Adrenal gland (tissue), 12 donors: ENCODE results near the gene TPRN. TPM values are rescaled to one million over a fixed set of nuclear protein-coding genes. Genes with fewer than 3 reads are reported as not detected.

Experiments
- DNase-seq, 7 donors: peaks; one replicate each; pipeline ENCODE4 v3.0.0-alpha.2; 2019 to 2020
- H3K27ac ChIP-seq, 5 donors: fragments of 200-600 bp; sonication (generic) in 4 of 5; 1 replicate in 3 of 5; 2 replicates in 2 of 5; pipeline versions ENCODE4 v1.5.1 to v1.8.0; 2016 to 2020; ENCODE audit warnings: mild to moderate bottlenecking in 1 of 5
- H3K27me3 ChIP-seq: fragments of 200-600 bp; 2 replicates; pipeline ENCODE4 v1.8.0; 2021
- H3K36me3 ChIP-seq, 2 donors: fragments of 200-600 bp; replicated peaks in 1 of 2; 1 replicate in 1 of 2; 2 replicates in 1 of 2; pipeline versions ENCODE4 v1.5.1 to v1.8.0; 2018 to 2022
- H3K4me1 ChIP-seq, 2 donors: fragments of 200-600 bp; replicated peaks in 1 of 2; 1 replicate in 1 of 2; 2 replicates in 1 of 2; pipeline versions ENCODE4 v1.5.1 to v1.8.0; 2018 to 2021
- H3K4me3 ChIP-seq, 4 donors: fragments of 200-600 bp; sonication (generic) in 3 of 4; one replicate each; pipeline ENCODE4 v1.5.1; 2016 to 2018
- H3K9me3 ChIP-seq, 3 donors: fragments of 200-600 bp; sonication (generic) in 1 of 3; replicated peaks in 1 of 3; 1 replicate in 2 of 3; 2 replicates in 1 of 3; pipeline versions ENCODE4 v1.5.1 to v1.8.0; 2016 to 2021
- CTCF ChIP-seq, 6 experiments: fragments of 450-650 bp in 4 of 6; fragments of 200-600 bp in 2 of 6; sonication (generic) in 1 of 6; IDR thresholded peaks; 1 replicate in 5 of 6; 2 replicates in 1 of 6; pipeline versions ENCODE4 v1.5.1 to v1.8.0; 2016 to 2021; ENCODE audit warnings: antibody characterized with exemption in 6 of 6, mild to moderate bottlenecking in 2 of 6, moderate library complexity in 1 of 6
- POLR2A ChIP-seq, 2 donors: fragments of 450-650 bp; IDR thresholded peaks; one replicate each; pipeline ENCODE4 v1.6.1; 2017; ENCODE audit warnings: antibody characterized with exemption in 2 of 2, mild to moderate bottlenecking in 2 of 2, moderate library complexity in 1 of 2
- WGBS, 4 donors: extraction: QIAGEN DNeasy Blood & Tissue Kit in 2 of 4; methylation state at CpG; one replicate each; pipeline versions ENCODE4 v1.1.5 to v1.1.7; 2013 to 2017; 5-methylcytosine and 5-hydroxymethylcytosine counted together
- intact Hi-C, 2 donors: fragments of 100-400 bp; cut with DNase I; formaldehyde crosslinking; loops; one replicate each; pipeline versions ENCODE4 v1.14.1 to v1.15.0; 2022 to 2023
- polyA plus RNA-seq, 3 donors: library from polyadenylated mRNA; stranded (reverse); fragments of 200-250 nt in 2 of 3; fragments of 350-450 nt in 1 of 3; fragmentation: Illumina TruSeq in 1 of 3; extraction: RNeasy Lipid Tissue Mini Kit (QIAGEN cat#74804) in 1 of 3; gene quantifications; one replicate each; pipeline ENCODE4 v1.2.3, GENCODE V29; 2013 to 2014
- total RNA-seq, 9 donors: library from RNA; depleted of rRNA in 4 of 9; stranded (reverse); fragments of >200 nt in 4 of 9; fragments of 120-200 nt in 1 of 9; fragmentation: NEBNext Ultra II Directional in 1 of 9; extraction: Animal tissue kit (Norgen Biotek cat#: 25700) in 1 of 9; gene quantifications; one replicate each; pipeline versions ENCODE4 v1.1.0 to v1.2.4, GENCODE V29; 2013 to 2023
- donor health status: healthy with polysubstance abuse.
- donor health status: Bipolar disorder and iron deficiency.
- donor health status: DM: yes; HTN: yes; CAD: no.
- donor health status: DM: no; HTN: no; CAD: no.
- donor health status: DM: no; HTN: no; CAD: no.
- donor health status: DM: yes; HTN: yes; CAD: no.

Gene TPRN
- total and polyA plus RNA-seq, 12 donors = 1.4 to 23.5 (median 8.5) TPM

GRCh38 chr9:137234055-137234697 is 33.6 kb upstream of the TPRN start:
- no peaks in the 10 kb centered on the region for H3K36me3 ChIP-seq
- 41 to 49% (median 44%) methylated on average over 11 to 40 of the region's 40 CpGs for WGBS, 4 donors
- no peak for TF ChIP-seq POLR2A (IDR thresholded peaks at IDR 0.05)
- no peak for TF ChIP-seq CTCF (IDR thresholded peaks at IDR 0.05)
- H3K9me3 ChIP-seq = no peaks in the 10 kb centered on the region
- intact Hi-C loops = loop anchor here in 1 of 2 donors (10.0 kb wide), 1 partner anchor 449 kb away; no protein-coding TSS in a partner anchor
- H3K27me3 ChIP-seq = peaks cover 41% of the 10 kb centered on the region
- no peak overlapping the region for H3K27ac ChIP-seq
- no peak overlapping the region for H3K4me3 ChIP-seq
- no peak for DNase-seq
- peaks cover 0 to 14% of the 10 kb centered on the region in 2 donors for H3K4me1 ChIP-seq

- 64 to 76% (median 69%) methylated on average over 5 to 40 of the region's 40 CpGs for WGBS, 4 donors
- DNase-seq = no peak
- intact Hi-C loops = loop anchor here in 1 of 2 donors (10.0 kb wide), 1 partner anchor 449 kb away; no protein-coding TSS in a partner anchor
- no peak overlapping the region for H3K27ac ChIP-seq
- H3K36me3 ChIP-seq = no peaks in the 10 kb centered on the region
- no peak overlapping the region for H3K4me3 ChIP-seq
- H3K9me3 ChIP-seq = no peaks in the 10 kb centered on the region
- H3K4me1 ChIP-seq = peaks cover 0 to 6% of the 10 kb centered on the region in 2 donors
- H3K27me3 ChIP-seq = peaks cover 48% of the 10 kb centered on the region
- TF ChIP-seq POLR2A (IDR thresholded peaks at IDR 0.05) (no peak), CTCF (IDR thresholded peaks at IDR 0.05) (no peak)
Measured at GRCh38 chr9:137233143-137233980, 32.8 kb upstream of the TPRN start.

- no peak overlapping the region for H3K27ac ChIP-seq
- peaks cover 0 to 6% of the 10 kb centered on the region in 2 donors for H3K4me1 ChIP-seq
- TF ChIP-seq POLR2A (IDR thresholded peaks at IDR 0.05) = no peak
- no peak for TF ChIP-seq CTCF (IDR thresholded peaks at IDR 0.05)
- peaks cover 50% of the 10 kb centered on the region for H3K27me3 ChIP-seq
- no peak for DNase-seq
- 56 to 80% (median 69%) methylated on average over 5 to 24 of the region's 24 CpGs for WGBS, 4 donors
- intact Hi-C loops = loop anchor here in 1 of 2 donors (10.0 kb wide), 1 partner anchor 448 kb away; no protein-coding TSS in a partner anchor
- no peaks in the 10 kb centered on the region for H3K9me3 ChIP-seq
- no peaks in the 10 kb centered on the region for H3K36me3 ChIP-seq
- no peak overlapping the region for H3K4me3 ChIP-seq
Measured at GRCh38 chr9:137232510-137232909, 32.0 kb upstream of the TPRN start.

- no peaks in the 10 kb centered on the region for H3K36me3 ChIP-seq
- peaks cover 50% of the 10 kb centered on the region for H3K27me3 ChIP-seq
- H3K27ac ChIP-seq = no peak overlapping the region
- no peak overlapping the region for H3K4me3 ChIP-seq
- 63 to 73% (median 68%) methylated on average over 3 to 10 of the region's 10 CpGs for WGBS, 4 donors
- TF ChIP-seq POLR2A (IDR thresholded peaks at IDR 0.05) (no peak), CTCF (IDR thresholded peaks at IDR 0.05) (no peak)
- intact Hi-C loops = loop anchor here in 1 of 2 donors (10.0 kb wide), 1 partner anchor 447 kb away; no protein-coding TSS in a partner anchor
- H3K9me3 ChIP-seq = no peaks in the 10 kb centered on the region
- no peak for DNase-seq
- peaks cover 0 to 6% of the 10 kb centered on the region in 2 donors for H3K4me1 ChIP-seq
Measured at GRCh38 chr9:137232101-137232500, 31.6 kb upstream of the TPRN start.
